GM12874 (cell line): Measurements from ENCODE around the gene CSRNP3.

Experiments used
- CTCF ChIP-seq: IDR thresholded peaks from 2 replicates; pipeline ENCODE4 v1.5.1; 2011; ENCODE audit warnings: low read depth, mild to moderate bottlenecking, control low read depth, low read length, moderate library complexity; ENCODE audit not compliant: insufficient read depth

Gene CSRNP3

GRCh38 chr2:165469417-165469816 lies at the start of gene CSRNP3:
Gene CSRNP3 (plus strand): TSS chr2:165469698. CDS start chr2:165595066, 125,368 bp downstream.
- no peak for TF ChIP-seq CTCF

GRCh38 chr2:165420231-165420630 lies 49.3 kb upstream of the CSRNP3 start:
- TF ChIP-seq CTCF = no peak

- TF ChIP-seq CTCF = no peak
Measured at GRCh38 chr2:165423081-165423480, 46.4 kb upstream of the CSRNP3 start.

- no peak for TF ChIP-seq CTCF
Measured at GRCh38 chr2:165425556-165425955, 43.9 kb upstream of the CSRNP3 start.

- no peak for TF ChIP-seq CTCF
Measured at GRCh38 chr2:165427686-165428085, 41.8 kb upstream of the CSRNP3 start.

- no peak for TF ChIP-seq CTCF
Measured at GRCh38 chr2:165428926-165429325, 40.6 kb upstream of the CSRNP3 start.

- TF ChIP-seq CTCF = no peak
Measured at GRCh38 chr2:165431014-165431413, 38.5 kb upstream of the CSRNP3 start.

- TF ChIP-seq CTCF = no peak
Measured at GRCh38 chr2:165432234-165432966, 37.1 kb upstream of the CSRNP3 start.
